HG03469 (cell line): ENCODE measurements around the gene SERP1.
"Not testable (repeated sequence)": the region's sequence is repeated elsewhere in the genome, so short reads cannot be mapped to it uniquely, and the experiment has no call there.

Experiments
- ATAC-seq: cut with Tn5 transposase; IDR thresholded peaks from one replicate; pipeline ENCODE4 v1.9.1; 2021; ENCODE audit warnings: mild to moderate bottlenecking, moderate library complexity, moderate number of reproducible peaks; ENCODE audit not compliant: unreplicated experiment

Gene SERP1

DNA sequence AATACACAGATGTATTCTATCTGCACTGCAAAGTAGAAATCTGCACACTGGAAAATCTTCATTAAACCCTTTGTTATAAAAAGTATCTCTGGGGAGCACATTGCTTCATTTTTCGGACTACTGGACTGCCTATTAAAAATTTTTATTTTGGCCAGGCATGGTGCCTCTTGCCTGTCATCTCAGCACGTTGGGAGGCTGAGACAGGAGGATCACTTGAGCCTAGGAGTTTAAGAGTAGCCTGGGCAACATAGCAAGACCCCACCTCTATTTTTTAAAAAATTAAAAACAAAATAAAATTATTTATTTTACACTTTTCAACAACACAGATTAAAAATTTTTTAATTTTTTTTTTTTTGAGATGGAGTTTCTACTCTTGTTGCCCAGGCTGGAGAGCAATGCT is 6.0 kb downstream of the SERP1 start:
- no peak for ATAC-seq

DNA sequence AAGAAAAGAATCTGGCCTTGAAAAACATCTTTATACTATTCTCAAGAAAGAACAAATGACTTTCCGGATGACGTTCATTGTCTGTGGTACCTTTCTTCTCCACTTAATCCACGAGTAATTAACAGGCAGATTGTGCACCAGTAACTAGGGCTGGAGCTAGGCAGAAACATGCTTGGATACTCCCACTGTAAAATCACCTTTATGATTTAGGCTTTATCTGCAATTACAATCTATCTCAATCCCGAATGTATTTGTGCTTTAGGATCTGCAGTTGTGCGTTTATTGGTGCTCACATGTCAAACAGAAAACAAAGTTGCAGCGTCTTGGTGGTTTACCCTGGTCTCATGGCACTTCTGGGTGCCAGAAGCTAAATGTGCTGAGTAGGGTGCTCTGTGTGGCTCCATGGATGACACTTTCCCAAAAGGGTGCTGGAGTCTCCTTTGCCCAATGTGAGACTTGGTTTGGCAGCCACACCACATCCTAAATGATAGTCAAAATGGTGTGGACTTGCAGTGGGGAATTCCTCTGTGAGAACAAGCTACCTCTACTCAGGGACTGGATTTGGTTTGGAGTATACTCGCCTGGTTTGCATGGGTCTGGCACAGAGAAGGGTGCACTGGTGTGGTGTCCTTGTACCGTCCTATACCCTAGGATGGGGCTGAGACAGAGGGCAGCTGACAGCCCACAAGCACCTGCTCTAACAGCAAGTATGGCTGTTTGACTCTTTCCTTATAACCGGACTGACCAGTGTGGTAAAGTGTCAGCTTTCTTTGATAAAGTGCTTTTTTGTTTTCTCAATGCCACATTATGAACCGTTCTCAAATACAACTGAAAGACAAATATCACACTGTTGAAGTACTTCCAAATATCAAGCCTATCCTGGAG is 7.7 kb downstream of the SERP1 start:
- no peak for ATAC-seq

DNA sequence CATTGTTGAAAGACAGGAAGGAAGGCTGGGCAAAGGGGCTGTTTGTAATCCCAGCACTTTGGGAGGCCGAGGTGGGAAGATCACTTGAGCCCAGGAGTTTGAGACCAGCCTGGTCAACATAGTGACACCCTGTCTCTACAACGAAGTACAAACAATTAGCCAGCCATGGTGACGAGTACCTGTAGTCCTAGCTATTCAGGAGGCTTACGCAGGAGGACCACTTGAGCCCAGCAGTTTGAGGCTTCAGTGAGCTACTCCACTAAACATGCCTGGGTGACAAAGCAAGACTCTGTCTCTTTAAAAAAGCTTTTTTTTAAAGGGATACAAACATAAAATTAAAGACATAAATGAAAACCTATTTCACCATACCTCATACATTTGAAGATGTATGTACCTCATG is 11.1 kb downstream of the SERP1 start:
- ATAC-seq = no peak

DNA sequence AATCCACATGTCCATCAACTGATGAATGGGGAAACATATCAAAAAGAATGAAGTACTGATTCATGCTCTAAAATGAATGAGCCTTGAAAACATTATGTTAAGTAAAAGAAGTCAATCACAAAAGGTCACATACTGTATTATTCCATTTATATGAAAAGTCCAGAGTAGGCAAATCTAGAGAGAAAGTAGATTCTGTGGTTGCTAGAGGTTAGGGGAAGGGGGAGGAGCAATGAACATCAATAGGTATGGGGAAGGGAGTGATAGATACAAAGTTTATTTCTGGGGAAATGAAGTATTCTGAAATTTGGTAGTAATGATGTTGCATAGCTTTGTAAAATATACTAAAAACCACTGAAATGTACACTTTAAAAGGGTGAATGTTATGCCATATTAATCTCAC is 14.5 kb downstream of the SERP1 start:
- no peak for ATAC-seq

DNA sequence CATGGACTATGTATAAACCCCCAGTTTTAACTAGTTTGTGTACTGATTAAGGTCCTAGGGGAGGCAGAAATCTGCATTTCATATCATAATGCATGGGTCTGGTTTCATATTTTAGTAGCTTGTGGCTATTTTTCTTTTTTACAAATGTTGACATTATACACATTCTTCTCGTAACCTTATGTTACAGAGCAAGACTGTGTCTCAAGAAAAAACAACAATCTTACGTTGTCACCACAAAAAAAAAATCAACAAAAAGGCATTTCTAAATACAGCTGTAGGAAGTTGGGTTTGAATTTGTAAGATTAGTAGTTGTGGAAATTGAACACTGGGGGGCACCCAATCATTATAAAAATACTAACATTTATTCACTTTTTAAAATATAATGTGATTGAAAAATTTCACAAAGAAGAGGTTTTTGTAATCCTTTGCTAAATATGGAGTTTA is 17.9 kb downstream of the SERP1 start:
- no peak for ATAC-seq

DNA sequence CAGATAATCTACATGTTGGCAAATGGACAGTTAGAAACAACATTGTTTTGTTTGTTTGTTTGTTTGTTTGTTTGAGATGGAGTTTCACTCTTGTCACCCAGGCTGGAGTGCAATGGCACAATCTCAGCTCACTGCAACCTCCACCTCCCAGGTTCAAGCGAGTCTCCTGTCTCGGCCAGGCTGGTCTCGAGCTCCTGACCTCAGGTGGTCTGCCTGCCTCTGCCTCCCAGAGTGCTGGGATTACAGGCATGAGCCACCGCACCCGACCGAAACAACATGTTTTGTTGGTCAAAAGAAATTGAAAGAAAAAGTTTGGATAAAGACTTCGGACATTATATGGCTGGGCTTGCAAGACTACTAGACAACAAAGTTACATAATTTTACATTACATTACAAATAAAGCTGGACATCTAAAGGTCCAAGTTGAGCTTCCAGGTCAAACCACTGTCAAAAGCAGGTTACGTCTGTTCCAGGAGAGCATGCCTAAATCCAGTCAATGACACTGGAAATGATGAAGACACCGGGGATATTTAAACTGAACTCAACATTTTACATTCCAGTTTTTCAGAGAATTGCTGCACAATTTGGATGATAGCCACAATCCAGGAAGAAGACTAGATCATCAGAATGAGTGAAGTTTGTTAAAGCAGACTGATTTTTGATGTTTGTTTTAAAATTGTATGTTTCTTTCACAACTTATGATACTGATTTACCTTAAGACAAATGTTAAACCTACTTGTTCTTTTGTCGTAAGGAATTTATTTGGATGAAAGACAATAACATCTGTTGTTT is 18.6 kb downstream of the SERP1 start:
- no peak for ATAC-seq

DNA sequence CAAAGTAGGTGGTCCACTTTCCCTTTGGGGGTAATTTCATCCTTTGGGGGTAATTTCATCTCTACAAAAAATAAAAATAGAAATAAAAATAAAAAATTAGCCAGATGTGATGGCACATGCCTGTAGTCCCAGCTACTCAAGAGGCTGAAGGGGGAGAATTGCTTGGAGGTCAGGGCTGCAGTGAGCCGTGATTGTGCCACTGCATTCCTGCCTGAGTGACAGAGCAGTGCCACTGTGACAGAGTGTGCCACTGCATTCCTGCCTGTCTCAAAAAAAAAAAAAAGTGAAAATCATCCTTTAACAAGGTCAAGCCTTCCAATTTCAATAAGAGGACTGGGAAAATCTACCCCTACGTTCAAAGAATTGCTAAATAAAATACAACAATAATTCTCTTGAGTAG is 22.8 kb downstream of the SERP1 start:
- no peak for ATAC-seq

DNA sequence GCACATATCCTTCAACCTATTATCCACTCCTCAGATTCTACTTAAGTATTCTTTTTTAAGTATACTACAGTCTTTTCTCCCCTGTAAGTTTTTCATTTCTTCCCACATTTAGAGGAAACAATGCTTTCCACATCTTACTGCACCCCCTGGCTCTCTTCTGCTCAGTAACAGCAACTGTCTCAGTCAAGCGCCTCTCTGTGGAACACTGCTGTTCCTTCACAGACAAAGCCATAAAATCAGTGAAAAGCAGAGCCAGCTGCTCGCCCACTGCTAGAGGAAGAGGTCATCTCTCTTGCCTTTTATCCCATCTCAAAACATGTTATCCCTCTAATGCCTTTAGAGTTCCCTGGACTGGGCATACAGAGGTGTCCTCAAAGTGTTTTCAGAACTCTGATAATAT is 24.8 kb downstream of the SERP1 start:
- ATAC-seq = no peak

DNA sequence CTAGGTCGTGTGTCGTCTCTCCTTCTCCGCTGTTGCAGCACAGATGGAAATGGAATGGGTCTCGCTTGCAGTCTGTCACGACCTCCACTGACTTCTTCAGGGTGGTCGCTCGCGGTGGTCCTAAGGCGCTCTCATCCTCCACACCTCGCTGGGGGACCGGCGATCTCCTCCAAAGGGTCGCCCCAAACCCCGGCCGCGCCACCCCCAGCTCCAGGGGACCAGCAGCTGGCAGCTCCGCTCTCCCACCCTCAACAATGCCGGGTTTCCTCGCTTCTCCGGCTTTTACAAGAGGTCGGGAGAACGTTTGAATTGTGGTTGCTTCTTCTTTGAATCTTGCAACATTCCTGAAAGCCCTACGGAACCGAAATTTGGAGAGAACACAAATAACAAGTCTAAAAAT is 25.9 kb downstream of the SERP1 start:
- ATAC-seq = no peak

DNA sequence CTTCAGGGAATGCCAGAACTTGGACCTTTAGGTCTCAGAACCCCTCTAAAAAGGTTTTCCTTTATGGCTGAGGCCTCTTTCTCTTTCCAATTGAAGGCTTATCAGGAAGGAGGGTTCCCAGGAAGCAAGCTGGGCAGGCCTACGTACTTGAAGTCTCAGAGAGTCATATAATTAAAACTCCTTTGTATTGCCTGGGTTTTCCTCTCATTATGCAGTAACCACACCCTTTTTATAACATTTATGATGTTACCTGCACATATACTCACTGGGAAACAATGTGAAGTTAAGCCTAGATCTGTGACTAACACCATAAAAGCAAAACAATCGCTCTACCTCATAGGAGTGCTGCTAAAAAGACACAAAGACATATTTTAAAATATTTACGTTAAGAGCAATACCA is 27.3 kb downstream of the SERP1 start:
- ATAC-seq = no peak

DNA sequence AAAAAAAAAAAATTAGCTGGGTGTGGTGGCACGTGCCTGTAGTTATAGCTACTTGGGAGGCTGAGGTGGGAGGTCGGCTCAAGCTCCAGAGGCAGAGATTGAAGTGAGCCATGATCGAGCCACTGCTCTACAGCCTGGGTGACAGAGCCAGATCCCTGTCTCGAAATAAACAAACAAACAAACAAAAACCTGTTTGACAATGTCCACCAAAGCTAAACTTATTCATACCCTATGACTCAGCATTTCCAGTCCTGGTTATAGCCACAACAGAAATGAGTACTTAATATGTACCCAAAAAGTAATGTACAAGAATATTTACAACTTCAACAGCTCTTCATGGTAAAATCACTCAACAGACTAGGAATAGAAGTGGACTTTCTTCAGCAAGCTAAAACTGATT is 31.1 kb downstream of the SERP1 start:
- ATAC-seq = no peak

DNA sequence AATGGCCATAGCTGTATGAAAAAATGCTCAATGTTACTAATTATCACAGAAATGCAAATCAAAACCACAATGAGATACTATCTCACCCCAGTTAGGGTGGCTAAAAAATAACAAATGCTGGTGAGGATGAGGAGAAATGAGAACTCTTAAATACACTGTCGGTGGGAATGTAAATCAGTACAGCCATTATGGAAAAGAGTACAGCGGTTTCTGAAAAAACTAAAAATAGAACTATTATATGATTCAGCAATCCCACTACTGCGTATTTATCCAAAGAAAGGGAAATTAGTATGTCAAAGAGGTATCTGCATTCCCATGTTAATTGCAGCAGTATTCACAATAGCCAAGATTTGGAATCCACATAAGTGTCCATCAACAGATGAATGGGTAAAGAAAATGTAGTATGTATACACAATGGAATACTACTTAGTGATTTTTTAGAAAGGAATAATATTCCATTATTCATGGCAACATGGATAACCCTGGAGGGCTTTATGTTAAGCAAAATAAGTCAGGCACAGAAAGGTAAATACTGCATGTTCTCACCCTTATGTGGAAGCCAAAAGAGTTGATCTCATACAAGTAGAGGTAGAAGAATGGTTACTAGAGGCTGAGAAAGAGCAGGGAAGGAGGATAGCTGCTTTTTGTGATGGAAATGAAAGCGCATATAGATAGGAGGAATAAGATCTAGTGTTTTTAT is 35.0 kb downstream of the SERP1 start:
- ATAC-seq = no peak

DNA sequence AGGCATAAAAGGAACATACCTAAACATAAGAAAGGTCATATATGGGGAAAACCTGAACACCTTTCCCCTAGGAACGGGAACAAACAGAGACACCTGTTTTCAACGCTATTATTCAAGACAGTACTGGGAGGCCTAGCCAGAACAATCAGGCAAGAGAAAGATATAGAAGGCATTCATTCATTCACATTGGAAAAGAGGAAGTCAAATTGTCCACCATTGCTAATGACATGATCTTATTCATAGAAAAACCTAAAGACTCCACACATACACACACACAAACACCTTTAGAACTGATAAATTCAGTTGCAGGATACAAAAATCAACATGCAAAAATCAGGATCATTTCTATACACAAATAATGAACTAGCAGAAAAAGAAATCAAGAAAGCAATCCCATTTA is 36.5 kb downstream of the SERP1 start:
- no peak for ATAC-seq

DNA sequence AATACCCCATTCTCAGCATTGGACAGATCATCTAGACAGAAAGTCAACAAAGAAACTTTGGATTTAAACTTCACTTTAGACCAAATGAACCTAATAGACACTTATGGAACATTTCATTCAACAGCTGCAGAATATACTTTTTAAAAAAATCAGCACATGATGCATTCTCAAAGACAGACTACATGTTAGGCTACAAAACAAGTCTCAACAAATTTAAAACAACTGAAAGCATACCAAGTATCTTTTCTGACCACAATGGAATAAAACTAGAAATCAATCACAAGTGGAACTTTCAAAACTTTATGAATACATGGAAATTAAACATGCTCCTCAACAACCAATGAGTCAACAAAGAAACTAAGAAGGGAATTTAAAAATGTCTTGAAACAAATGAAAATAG is 37.9 kb downstream of the SERP1 start:
- ATAC-seq = no peak

DNA sequence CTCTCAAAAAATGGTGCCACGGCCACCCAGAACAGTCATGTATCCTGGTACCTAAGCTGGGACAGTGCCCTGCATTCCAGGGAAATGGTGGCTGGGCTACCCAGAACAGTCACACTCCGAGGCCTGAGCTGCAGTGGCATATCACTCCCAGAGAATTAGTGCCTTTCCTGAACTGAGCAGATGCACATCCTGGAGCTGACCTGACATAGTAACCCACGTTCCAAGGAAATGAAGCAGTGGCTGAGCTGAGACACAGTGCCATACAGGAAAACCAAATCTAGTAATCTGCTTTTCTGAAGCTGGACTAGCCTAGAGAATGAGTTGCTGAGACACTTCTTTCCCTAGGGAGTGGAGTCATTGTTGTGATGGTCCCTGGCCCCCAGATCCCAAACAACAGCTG is 41.8 kb downstream of the SERP1 start:
- no peak for ATAC-seq

DNA sequence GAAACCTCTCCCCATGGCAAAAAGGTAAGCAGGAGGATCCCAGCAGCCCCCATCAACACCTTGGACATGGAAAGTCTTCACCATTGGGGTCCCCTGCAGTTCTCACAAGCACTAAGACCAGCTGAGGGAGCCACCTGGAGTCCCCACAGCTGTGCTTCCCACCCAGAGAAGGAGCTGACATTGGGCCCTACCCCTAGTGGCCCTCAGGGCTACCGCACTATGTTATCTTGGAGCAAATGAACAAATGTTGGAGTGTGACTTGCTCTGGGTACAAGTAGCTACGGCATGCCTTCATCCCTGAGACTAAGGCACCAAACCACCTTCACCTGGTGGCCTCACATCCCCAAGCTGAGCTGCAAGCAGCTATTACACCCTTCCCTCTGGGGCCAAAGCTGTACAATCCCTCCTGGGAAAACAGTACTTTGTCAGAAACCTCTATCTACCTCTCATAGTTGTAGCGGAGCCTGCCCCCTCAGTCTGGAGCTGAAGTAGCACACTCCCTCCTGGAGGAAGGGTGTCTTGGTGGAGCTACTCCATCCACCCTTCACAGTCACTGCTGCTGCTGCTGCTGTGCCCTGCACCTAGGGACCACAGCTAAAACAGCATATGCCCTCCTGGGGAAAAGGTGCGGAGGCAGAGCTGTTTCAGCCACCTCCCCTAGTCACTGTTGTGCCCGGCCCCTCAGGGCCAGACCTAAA is 42.7 kb downstream of the SERP1 start:
- ATAC-seq = no peak

DNA sequence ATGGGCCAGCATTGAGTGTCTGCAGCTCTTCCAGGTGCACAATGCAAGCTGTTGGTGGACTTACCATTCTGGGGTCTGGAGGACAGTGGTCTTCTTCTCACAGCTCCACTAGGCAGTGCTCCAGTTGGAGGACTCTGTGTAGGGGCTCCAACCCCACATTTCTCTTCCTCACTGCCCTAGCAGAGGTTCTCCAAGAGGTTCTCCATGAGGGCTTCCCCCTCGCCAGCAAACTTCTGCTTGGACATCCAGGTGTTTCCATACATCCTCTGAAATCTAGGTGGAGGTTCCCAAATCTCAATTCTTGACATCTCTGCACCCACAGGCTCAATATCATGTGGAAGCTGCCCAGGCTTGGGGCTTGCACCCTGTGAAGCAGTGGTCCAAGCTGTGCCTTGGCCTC is 45.3 kb downstream of the SERP1 start:
- not testable (repeated sequence) for ATAC-seq

DNA sequence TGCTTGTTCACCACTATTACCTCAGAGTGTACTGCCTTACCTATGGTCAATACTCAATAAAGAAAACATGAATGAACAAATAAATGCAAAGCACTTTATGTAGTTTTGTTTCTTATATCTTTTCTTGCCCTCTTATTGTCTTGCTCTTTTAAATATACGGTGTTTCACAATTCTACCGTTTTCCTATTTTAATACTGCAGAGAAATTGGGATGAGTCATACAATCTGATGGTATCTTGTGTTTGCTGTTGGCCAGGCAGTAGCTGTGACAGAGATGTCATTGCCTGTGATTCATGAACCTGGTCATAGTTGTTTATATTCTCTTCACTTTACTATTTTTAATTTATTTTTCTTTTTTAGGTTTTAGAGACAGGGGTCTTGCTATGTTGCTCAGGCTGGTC is 48.3 kb downstream of the SERP1 start:
- no peak for ATAC-seq

DNA sequence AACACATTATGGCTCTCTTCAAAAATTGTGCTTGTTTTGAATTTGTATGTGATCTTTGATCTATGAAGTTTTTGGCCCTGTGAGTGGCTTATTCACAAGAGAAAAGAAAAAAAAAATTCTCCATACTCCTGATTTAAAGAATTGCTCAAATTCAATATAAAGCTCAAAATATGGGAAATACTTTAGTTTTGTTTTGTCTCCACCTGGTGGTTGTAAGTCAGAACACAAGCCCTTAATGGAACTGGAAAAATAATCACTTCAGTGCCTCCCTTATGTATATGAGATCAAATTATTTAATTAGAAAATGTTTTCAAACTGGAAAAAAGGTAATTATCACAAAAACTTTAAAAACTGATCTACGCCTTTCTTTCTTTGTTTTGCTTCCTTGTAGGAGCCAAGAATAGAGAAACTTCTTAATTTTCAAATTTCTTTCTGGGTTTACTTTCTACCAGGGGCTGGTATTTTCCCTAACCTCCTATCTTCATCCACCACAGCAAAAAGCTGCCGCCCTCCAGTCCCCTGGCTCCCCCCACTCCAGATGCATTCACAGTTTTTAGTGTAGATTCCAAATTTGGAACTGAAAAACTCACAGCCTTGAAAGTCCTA is 50.6 kb downstream of the SERP1 start:
- ATAC-seq = no peak

DNA sequence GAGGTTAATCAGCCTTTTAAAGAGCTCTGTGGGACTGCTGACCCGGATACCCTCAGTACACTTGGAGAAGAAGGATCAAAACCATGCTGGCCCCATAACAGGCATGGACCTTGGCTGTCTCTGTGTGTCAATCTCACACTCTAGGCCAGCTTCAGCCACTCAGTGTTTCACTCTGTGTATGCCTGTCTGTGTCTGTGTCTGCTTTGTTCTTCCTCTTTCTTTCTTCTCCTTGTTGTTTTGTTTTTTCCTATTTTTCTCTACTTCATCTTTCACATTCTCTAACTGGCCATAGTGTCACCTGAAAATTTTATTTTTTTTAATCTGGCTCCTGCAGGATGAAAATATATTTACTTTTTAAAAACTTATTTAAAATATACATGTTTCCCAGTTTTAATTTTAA is 51.1 kb downstream of the SERP1 start:
- no peak for ATAC-seq
